HG03025 (cell line): ENCODE results near the gene SFI1.
"Not testable (repeated sequence)": the region's sequence is repeated elsewhere in the genome, so short reads cannot be mapped to it uniquely, and the experiment has no call there.

Experiments used
- ATAC-seq: cut with Tn5 transposase; IDR thresholded peaks from one replicate; pipeline ENCODE4 v1.9.1; 2021; ENCODE audit warnings: mild to moderate bottlenecking, moderate library complexity; ENCODE audit not compliant: unreplicated experiment, low FRiP score

The SFI1 gene

GRCh38 chr22:31630331-31631329 is 134.3 kb downstream of the SFI1 start:
- ATAC-seq, result no peak

- ATAC-seq, result no peak
These were observed 135.1 kb downstream of the SFI1 start for GRCh38 chr22:31631436-31631835.

- no peak for ATAC-seq
These were observed 139.4 kb downstream of the SFI1 start for GRCh38 chr22:31635638-31636306.

GRCh38 chr22:31637447-31637890 is 141.1 kb downstream of the SFI1 start:
- peak; percentile 37 for ATAC-seq

- peak; percentile 6 for ATAC-seq
These were observed 141.7 kb downstream of the SFI1 start for GRCh38 chr22:31637891-31638618.

GRCh38 chr22:31639436-31640039 is 143.2 kb downstream of the SFI1 start:
- ATAC-seq, result no peak

GRCh38 chr22:31646186-31647019 is 150.1 kb downstream of the SFI1 start:
- no peak for ATAC-seq

- ATAC-seq, result no peak
These were observed 150.7 kb downstream of the SFI1 start for GRCh38 chr22:31647066-31647465.

GRCh38 chr22:31647523-31648320 is 151.4 kb downstream of the SFI1 start:
- ATAC-seq, result no peak

- no peak for ATAC-seq
These were observed 154.1 kb downstream of the SFI1 start for GRCh38 chr22:31650391-31650790.

GRCh38 chr22:31651664-31652063 is 155.3 kb downstream of the SFI1 start:
- ATAC-seq, result no peak

GRCh38 chr22:31652088-31652487 is 155.8 kb downstream of the SFI1 start:
- no peak for ATAC-seq

GRCh38 chr22:31652911-31653684 is 156.8 kb downstream of the SFI1 start:
- no peak for ATAC-seq

- ATAC-seq, result no peak
These were observed 157.6 kb downstream of the SFI1 start for GRCh38 chr22:31653944-31654343.

- no peak for ATAC-seq
These were observed 158.1 kb downstream of the SFI1 start for GRCh38 chr22:31654408-31654807.

GRCh38 chr22:31659246-31659645 is 162.9 kb downstream of the SFI1 start:
- ATAC-seq, result no peak

- ATAC-seq, result not testable (repeated sequence)
These were observed 164.6 kb downstream of the SFI1 start for GRCh38 chr22:31660860-31661341.
